Bronchial epithelial cell (primary cell): ENCODE measurements around the gene EMP1. TPM values are rescaled to one million over a fixed set of nuclear protein-coding genes. Genes with fewer than 3 reads are reported as not detected.

ENCODE experiments used
- DNase-seq: peaks from one replicate; pipeline ENCODE4 v3.0.0-alpha.2; 2010; ENCODE audit warnings: low read depth
- FAIRE-seq: peaks from 2 replicates; lab custom pipeline; 2011; peaks lifted over from hg19 to GRCh38; lab: Jason Lieb, UNC
- H3K27me3 ChIP-seq: 2 replicates; pipeline ENCODE4 v1.5.1; 2011; ENCODE audit warnings: low read length; ENCODE audit not compliant: control insufficient read depth, insufficient read depth
- H3K36me3 ChIP-seq: 2 replicates; pipeline ENCODE4 v1.5.1; 2011; ENCODE audit warnings: low read length; ENCODE audit not compliant: control insufficient read depth, insufficient read depth
- H3K4me3 ChIP-seq: 2 replicates; pipeline ENCODE4 v1.5.1; 2011; ENCODE audit warnings: mild to moderate bottlenecking, low read depth, low read length, control low read depth
- CTCF ChIP-seq: IDR thresholded peaks from 2 replicates; pipeline ENCODE4 v1.5.1; 2011; ENCODE audit warnings: mild to moderate bottlenecking, moderate library complexity, low read length, control low read depth, inconsistent platforms; ENCODE audit not compliant: insufficient read depth, severe bottlenecking
- total RNA-seq: library from RNA; depleted of rRNA; stranded (reverse); fragments of >200 nt; gene quantifications from 2 replicates; pipeline ENCODE4 v1.2.1, GENCODE V29; 2014

EMP1 gene
- total RNA-seq, 1 donor from 2014 or later = 21.3 TPM

DNA sequence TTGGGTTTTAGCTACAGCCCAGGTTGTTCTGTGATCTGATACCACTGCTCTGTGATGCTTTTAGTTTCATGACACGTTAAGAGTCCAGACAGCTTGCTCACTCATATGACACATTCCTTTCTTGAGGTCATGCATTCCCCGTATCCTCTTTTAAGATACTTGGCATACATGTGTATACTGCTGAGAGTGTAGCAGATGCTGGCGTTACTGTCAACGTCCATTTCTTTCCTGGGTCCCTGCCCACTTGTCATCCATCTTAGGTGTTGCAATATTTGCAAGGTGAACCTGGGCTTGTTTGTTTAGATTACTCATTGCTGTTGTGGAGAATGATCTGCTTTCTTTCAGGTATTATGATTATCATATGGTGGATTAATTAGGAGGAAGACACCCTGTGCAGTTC is 9.1 kb upstream of the EMP1 start:
- no peak for TF ChIP-seq CTCF
- no peak overlapping the region for H3K4me3 ChIP-seq
- no peaks in the 10 kb centered on the region for H3K27me3 ChIP-seq
- H3K36me3 ChIP-seq = no peaks in the 10 kb centered on the region
- DNase-seq (peak; percentile 95), FAIRE-seq (peak; percentile 99)

DNA sequence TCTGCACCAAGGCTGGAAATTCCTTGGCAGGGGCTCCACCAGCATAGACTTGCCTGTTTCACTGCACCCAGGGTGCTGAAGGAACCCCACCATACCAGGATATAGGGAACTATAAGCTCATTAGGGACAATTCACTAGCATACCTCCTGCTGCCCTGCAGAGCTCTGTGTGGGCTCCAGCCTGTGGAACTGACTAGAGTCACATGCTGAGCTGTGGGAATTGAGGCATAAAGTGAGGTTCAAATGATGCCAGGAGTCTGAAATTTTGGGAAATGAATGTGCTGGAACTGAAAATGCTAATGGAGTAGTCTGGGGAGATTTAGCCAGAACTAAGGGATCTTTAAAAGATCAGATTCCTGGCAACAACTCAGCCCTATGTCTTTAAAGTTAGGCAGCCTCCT is 7.3 kb upstream of the EMP1 start:
- no peak overlapping the region for H3K4me3 ChIP-seq
- no peak for DNase-seq
- no peaks in the 10 kb centered on the region for H3K36me3 ChIP-seq
- FAIRE-seq = no peak
- no peaks in the 10 kb centered on the region for H3K27me3 ChIP-seq
- no peak for TF ChIP-seq CTCF

GRCh38 chr12:13190275-13190674 is 6.3 kb upstream of the EMP1 start:
- DNase-seq (no peak), FAIRE-seq (no peak)
- no peak for TF ChIP-seq CTCF
- Histone ChIP-seq H3K36me3 (no peaks in the 10 kb centered on the region), H3K27me3 (no peaks in the 10 kb centered on the region), H3K4me3 (no peak overlapping the region)

- no peak for FAIRE-seq
- Histone ChIP-seq H3K27me3 (no peaks in the 10 kb centered on the region), H3K36me3 (no peaks in the 10 kb centered on the region), H3K4me3 (no peak overlapping the region)
- no peak for TF ChIP-seq CTCF
- no peak for DNase-seq
Measured at GRCh38 chr12:13192719-13193118, 3.8 kb upstream of the EMP1 start.

- no peak for FAIRE-seq
- Histone ChIP-seq H3K27me3 (no peaks in the 10 kb centered on the region), H3K36me3 (no peaks in the 10 kb centered on the region), H3K4me3 (no peak overlapping the region)
- no peak for TF ChIP-seq CTCF
- no peak for DNase-seq
Measured at GRCh38 chr12:13193505-13194231, 2.9 kb upstream of the EMP1 start.
